Measurements from ENCODE around the gene RORC. TPM values are rescaled to one million over a fixed set of nuclear protein-coding genes. Genes with fewer than 3 reads are reported as not detected.

Gene RORC
- total and polyA plus RNA-seq, 2 of the 8 experiments (the other 6 are each of a cell fraction or from before 2014, with no cell fraction given) = 0.44 to 0.54 TPM

GRCh38 chr1:151782741-151783140 is 48.9 kb downstream of the RORC start:
- H4K91ac ChIP-seq (replicated peaks; ENCODE audit: insufficient read length, low read length) = no peak overlapping the region
- no peak for DNase-seq (ENCODE audit: low read depth in 1 of 2, low spot score in 2 of 2)
- FAIRE-seq = no peak
- 84% methylated on average over 3 of the region's 3 CpGs; no CpG with 5 or more reads in 1 of the 2 experiments for WGBS, 2 experiments (ENCODE audit: extremely low coverage in 1 of 2, insufficient coverage in 1 of 2, insufficient read length in 1 of 2, insufficient replicate concordance in 2 of 2, low coverage in 1 of 2, low lambda C conversion rate in 2 of 2, missing lambda C conversion rate in 1 of 2)
- H4K20me1 ChIP-seq (replicated peaks in 1 of 2; ENCODE audit: control insufficient read depth in 1 of 2, insufficient read depth in 2 of 2, low read length in 2 of 2) = no peaks in the 10 kb centered on the region
- no peak overlapping the region; the same call in 1 of the 2 replicates for H3K27ac ChIP-seq (ENCODE audit: low read depth, low read length)
- no peak overlapping the region for H3K18ac ChIP-seq (ENCODE audit: extremely low read depth, low read length)
- H3K9me3 ChIP-seq (ENCODE audit: insufficient read depth in 2 of 2, low read depth in 1 of 2, low read length in 1 of 2) = no peaks in the 10 kb centered on the region
- no peak overlapping the region for H2BK120ac ChIP-seq (replicated peaks; ENCODE audit: low read depth, low read length)
- H3K9ac ChIP-seq (replicated peaks in 1 of 4; ENCODE audit: extremely low read depth in 1 of 4, low read depth in 3 of 4, low read length in 3 of 4) = no peak overlapping the region
- H3K23me2 ChIP-seq (ENCODE audit: low read depth, low read length) = no peaks in the 10 kb centered on the region
- TF ChIP-seq HDAC2 (IDR thresholded peaks at IDR 0.05; ENCODE audit: borderline replicate concordance in 1 of 2, low read depth in 2 of 2, low read length in 2 of 2) (no peak), FOSL1 (IDR thresholded peaks at IDR 0.05; ENCODE audit: insufficient read depth, low read depth, low read length) (no peak), ATF3 (IDR thresholded peaks at IDR 0.05; ENCODE audit: insufficient read depth, low read depth, low read length) (no peak), POLR2AphosphoS5 (IDR thresholded peaks at IDR 0.05; ENCODE audit: low read depth, low read length) (no peak), TBP (IDR thresholded peaks at IDR 0.05; ENCODE audit: low read depth, low read length) (no peak), SP1 (IDR thresholded peaks at IDR 0.05; ENCODE audit: low read depth, low read length) (no peak), NRF1 (IDR thresholded peaks at IDR 0.05; ENCODE audit: low read depth, low read length) (no peak)
- H2AFZ ChIP-seq (ENCODE audit: low read length) = no peak overlapping the region
- no peak overlapping the region for H3K56ac ChIP-seq (replicated peaks; ENCODE audit: insufficient read length, low read depth, low read length)
- CTCF ChIA-PET (ENCODE audit: partially characterized antibody) = interaction anchor here (0.9 to 1.3 kb wide), 3 partner anchors 10 to 46 kb away, joined by 3 to 5 read pairs (median 3); no protein-coding TSS in a partner anchor
- no peak overlapping the region for H2BK20ac ChIP-seq (ENCODE audit: low read length)
- H3K4ac ChIP-seq (replicated peaks; ENCODE audit: insufficient read length, low read depth, low read length) = no peak overlapping the region
- H2BK12ac ChIP-seq (ENCODE audit: low read depth, low read length) = no peak overlapping the region
- no peak overlapping the region for H3K4me3 ChIP-seq (ENCODE audit: extremely low read depth in 1 of 4, insufficient read depth in 2 of 4, low read depth in 3 of 4, low read length in 4 of 4)
- POLR2A ChIA-PET (ENCODE audit: partially characterized antibody) = no interaction called here
- no peak overlapping the region for H3K23ac ChIP-seq (ENCODE audit: insufficient read length)
- H3K79me2 ChIP-seq (ENCODE audit: control insufficient read depth in 1 of 2, insufficient read depth in 2 of 2, low read length in 2 of 2) = no peaks in the 10 kb centered on the region
- no peak overlapping the region for H4K8ac ChIP-seq (ENCODE audit: extremely low read depth, insufficient read depth, low read length)
- H3K4me1 ChIP-seq (replicated peaks in 1 of 4; ENCODE audit: control insufficient read depth in 3 of 4, insufficient read depth in 4 of 4, low read length in 3 of 4) = no peaks in the 10 kb centered on the region
- H3K27me3 ChIP-seq (replicated peaks in 1 of 4; ENCODE audit: control insufficient read depth in 3 of 4, extremely low read depth in 1 of 4, insufficient read depth in 3 of 4, low read length in 3 of 4) = no peaks in the 10 kb centered on the region
- H4K5ac ChIP-seq (ENCODE audit: insufficient read length, low read depth, low read length) = no peak overlapping the region
- H3K79me1 ChIP-seq (ENCODE audit: low read depth, low read length) = no peaks in the 10 kb centered on the region
- no peak overlapping the region for H2BK5ac ChIP-seq (ENCODE audit: low read depth, low read length)
- no peak overlapping the region for H3K14ac ChIP-seq (ENCODE audit: insufficient read length)
- no peak overlapping the region for H2AK5ac ChIP-seq (ENCODE audit: low read depth, low read length)
- H2BK15ac ChIP-seq (ENCODE audit: low read length) = no peak overlapping the region
- H3K4me2 ChIP-seq (ENCODE audit: insufficient read depth in 1 of 2, low read depth in 2 of 2, low read length in 2 of 2) = no peak overlapping the region
- H3K36me3 ChIP-seq (ENCODE audit: control insufficient read depth in 2 of 4, insufficient read depth in 4 of 4, low read length in 3 of 4) = peaks cover 0 to 18% (median 3%) of the 10 kb centered on the region in 4 experiments; a peak in 5 of 8 replicates

Data from H1 (cell line).